Omental fat pad (tissue), 4 donors: ENCODE measurements around the gene PRODH2. TPM values are rescaled to one million over a fixed set of nuclear protein-coding genes. Genes with fewer than 3 reads are reported as not detected.

Experiments
- ATAC-seq: fragments of 150-250 bp; one replicate; pipeline ENCODE4 v1.9.1; 2016; ENCODE audit warnings: mild to moderate bottlenecking, moderate library complexity; ENCODE audit not compliant: low FRiP score
- DNase-seq: peaks from one replicate; pipeline ENCODE4 v3.0.0-alpha.2; 2019; ENCODE audit warnings: low spot score
- CTCF ChIP-seq, 3 donors: fragments of 450-650 bp; IDR thresholded peaks; one replicate each; pipeline ENCODE4 v1.5.1; 2016 to 2017; ENCODE audit warnings: antibody characterized with exemption in 3 of 3, mild to moderate bottlenecking in 3 of 3, moderate library complexity in 2 of 3
- total RNA-seq, 4 donors: library from RNA; depleted of rRNA; stranded (reverse); fragments of >200 nt; gene quantifications; one replicate each; pipeline ENCODE4 v1.1.0, GENCODE V29; 2016

PRODH2 gene
- total RNA-seq, 4 donors from 2014 or later = not detected

DNA sequence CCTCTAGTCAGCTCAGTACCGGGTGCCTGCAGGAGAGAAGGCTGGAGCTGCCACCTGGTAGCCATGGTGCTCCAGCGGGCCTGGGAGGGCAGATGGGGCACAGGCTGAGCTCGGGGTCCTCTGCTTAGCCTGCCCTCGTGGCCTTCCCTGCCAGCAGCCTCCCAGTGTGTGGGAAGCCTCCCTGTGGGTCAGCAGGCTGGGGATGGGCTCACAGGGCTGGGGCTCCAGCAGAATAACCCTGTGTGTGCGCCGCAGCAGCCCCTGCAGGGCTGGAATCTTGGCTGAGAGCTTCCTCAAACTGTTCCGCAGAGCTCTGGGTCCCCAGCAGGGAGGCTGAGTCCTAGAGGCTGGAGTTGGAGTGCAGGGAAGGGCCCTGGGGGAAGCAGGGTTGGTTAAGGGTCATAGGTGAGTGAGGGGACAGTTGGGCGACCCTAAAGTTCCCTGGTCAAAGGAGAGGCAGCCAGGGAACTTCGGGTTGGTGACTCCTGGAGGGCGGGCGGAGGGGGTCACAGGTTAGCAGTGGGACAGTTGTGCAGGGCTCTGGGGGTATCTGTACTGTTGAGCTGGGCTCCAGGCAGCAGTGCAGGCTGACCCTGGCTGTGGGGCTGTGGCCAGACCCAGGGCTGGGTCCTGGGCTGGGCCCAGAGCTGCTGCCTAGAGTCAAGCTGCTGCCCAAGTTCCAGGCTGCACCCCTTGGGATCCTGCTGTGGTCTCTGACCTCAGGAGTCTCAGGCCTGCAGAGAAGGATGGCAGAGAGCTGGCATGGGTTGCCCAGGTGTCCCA, 23.3 kb downstream of the PRODH2 start:
- ATAC-seq (no peak), DNase-seq (no peak)
- no peak for TF ChIP-seq CTCF (IDR thresholded peaks at IDR 0.05)

GRCh38 chr19:35788205-35788960, 24.3 kb downstream of the PRODH2 start:
- no peak for ATAC-seq
- DNase-seq = no peak
- no peak for TF ChIP-seq CTCF (IDR thresholded peaks at IDR 0.05)

DNA sequence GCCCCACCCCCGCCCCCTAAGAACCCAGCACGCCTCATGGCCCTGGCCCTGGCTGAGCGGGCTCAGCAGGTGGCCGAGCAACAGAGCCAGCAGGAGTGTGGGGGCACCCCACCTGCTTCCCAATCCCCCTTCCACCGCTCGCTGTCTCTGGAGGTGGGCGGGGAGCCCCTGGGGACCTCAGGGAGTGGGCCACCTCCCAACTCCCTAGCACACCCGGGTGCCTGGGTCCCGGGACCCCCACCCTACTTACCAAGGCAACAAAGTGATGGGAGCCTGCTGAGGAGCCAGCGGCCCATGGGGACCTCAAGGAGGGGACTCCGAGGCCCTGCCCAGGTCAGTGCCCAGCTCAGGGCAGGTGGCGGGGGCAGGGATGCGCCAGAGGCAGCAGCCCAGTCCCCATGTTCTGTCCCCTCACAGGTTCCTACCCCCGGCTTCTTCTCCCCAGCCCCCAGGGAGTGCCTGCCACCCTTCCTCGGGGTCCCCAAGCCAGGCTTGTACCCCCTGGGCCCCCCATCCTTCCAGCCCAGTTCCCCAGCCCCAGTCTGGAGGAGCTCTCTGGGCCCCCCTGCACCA, 25.3 kb downstream of the PRODH2 start:
- no peak for ATAC-seq
- DNase-seq = no peak
- TF ChIP-seq CTCF (IDR thresholded peaks at IDR 0.05) = no peak

- ATAC-seq = no peak
- TF ChIP-seq CTCF (IDR thresholded peaks at IDR 0.05) = no peak
These were observed 26.1 kb downstream of the PRODH2 start for GRCh38 chr19:35786299-35787160.

DNA sequence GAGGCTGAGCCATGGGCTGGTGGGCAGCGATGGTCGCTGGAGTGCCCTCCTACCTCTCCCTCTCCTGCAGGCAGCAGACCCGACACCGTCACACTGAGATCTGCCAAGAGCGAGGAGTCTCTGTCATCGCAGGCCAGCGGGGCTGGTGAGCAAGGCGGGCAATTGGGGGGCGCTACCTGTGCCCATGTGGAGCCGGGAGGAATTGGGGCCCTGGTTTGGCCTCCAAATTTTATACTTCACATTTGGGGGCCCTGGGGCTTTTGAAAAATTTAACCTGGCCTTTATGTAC, 27.4 kb downstream of the PRODH2 start:
- ATAC-seq = no peak
- no peak for DNase-seq
- no peak for TF ChIP-seq CTCF (IDR thresholded peaks at IDR 0.05)

More at GRCh38 chr19:35786299-35787160, 26.1 kb downstream of the PRODH2 start:
- no peak for DNase-seq

DNA sequence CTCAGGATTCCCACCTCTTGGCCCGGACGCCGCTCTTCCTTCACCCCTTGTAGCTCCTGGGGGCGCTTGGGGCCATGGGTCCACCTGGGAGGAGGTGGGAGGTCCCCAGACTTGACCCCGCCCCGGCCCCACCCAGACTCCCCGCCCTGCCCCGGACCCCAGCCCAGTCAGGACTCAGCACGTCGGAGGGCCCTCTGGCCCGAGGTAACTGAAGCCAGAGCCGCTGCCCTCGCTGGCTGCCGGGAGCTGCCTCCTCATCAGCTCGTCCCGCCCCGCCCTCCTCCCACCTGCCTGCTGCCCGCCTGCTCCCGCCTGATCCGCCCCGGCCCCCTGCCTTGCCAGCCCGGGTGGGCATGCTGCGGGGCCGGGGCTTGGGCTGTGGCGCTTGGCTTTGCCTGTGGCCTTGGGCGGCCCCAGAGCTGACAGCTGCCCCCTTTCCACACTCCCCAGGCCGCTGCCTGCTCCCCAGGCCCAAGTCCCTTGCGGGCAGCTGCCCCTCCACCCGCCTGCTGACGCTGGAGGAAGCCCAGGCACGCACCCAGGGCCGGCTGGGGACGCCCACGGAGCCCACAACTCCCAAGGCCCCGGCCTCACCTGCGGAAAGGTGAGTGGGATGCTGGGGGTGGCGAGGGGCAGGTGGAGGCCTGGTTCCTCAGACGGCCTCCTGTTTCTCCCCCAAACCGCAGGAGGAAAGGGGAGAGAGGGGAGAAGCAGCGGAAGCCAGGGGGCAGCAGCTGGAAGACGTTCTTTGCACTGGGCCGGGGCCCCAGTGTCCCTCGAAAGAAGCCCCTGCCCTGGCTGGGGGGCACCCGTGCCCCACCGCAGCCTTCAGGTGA, 27.9 kb downstream of the PRODH2 start:
- no peak for ATAC-seq
- no peak for DNase-seq
- no peak for TF ChIP-seq CTCF (IDR thresholded peaks at IDR 0.05)
